HepG2 (cell line): ENCODE measurements around the gene MED12L. TPM values are rescaled to one million over a fixed set of nuclear protein-coding genes. Genes with fewer than 3 reads are reported as not detected.
A peak's percentile ranks its signal among the peaks of the same experiment; 100 is the strongest.

ENCODE experiments used
- AHR ChIP-seq: IDR thresholded peaks from 2 replicates; pipeline ENCODE4 v1.6.1; 2018; ENCODE audit warnings: missing genetic modification reagents, missing compliant biosample characterization
- AKAP8 ChIP-seq: sonication (generic); formaldehyde crosslinking; IDR thresholded peaks from 2 replicates; pipeline ENCODE4 v1.5.1; 2020; ENCODE audit warnings: mild to moderate bottlenecking, missing genetic modification reagents
- ATF6 ChIP-seq: sonication (generic); formaldehyde crosslinking; conservative IDR thresholded peaks from 2 replicates; pipeline ENCODE4 v1.4.0; 2020; ENCODE audit warnings: missing genetic modification reagents
- CSRNP1 ChIP-seq: sonication (generic); formaldehyde crosslinking; IDR thresholded peaks from 2 replicates; pipeline ENCODE4 v1.8.1; 2023; ENCODE audit warnings: mild to moderate bottlenecking, missing genetic modification reagents
- DMAP1 ChIP-seq: IDR thresholded peaks from 2 replicates; pipeline ENCODE4 v1.6.1; 2016
- FOXO4 ChIP-seq: sonication (generic); formaldehyde crosslinking; conservative IDR thresholded peaks from 2 replicates; pipeline ENCODE4 v1.8.1; 2023; ENCODE audit warnings: missing genetic modification reagents
- HOXD1 ChIP-seq: sonication (generic); formaldehyde crosslinking; IDR thresholded peaks from 2 replicates; pipeline ENCODE4 v1.5.0; 2020; ENCODE audit warnings: missing genetic modification reagents
- IRF1 ChIP-seq: sonication (generic); formaldehyde crosslinking; IDR thresholded peaks from 2 replicates; pipeline ENCODE4 v1.4.0; 2020; ENCODE audit warnings: low read depth, mild to moderate bottlenecking, missing genetic modification reagents
- JDP2 ChIP-seq: sonication (generic); formaldehyde crosslinking; IDR thresholded peaks from 2 replicates; pipeline ENCODE4 v1.8.1; 2022; ENCODE audit warnings: missing genetic modification reagents, borderline replicate concordance
- MIER2 ChIP-seq: IDR thresholded peaks from 2 replicates; pipeline ENCODE4 v1.6.1; 2016; ENCODE audit warnings: missing biosample characterization, missing genetic modification reagents
- NCOA1 ChIP-seq: sonication (generic); formaldehyde crosslinking; IDR thresholded peaks from 2 replicates; pipeline ENCODE4 v1.9.0; 2021; ENCODE audit warnings: missing genetic modification reagents
- NFYB ChIP-seq: sonication (generic); formaldehyde crosslinking; IDR thresholded peaks from 2 replicates; pipeline ENCODE4 v1.4.0; 2020; ENCODE audit warnings: missing genetic modification reagents
- RFX1 ChIP-seq: fragments of 450-650 bp; IDR thresholded peaks from 2 replicates; pipeline ENCODE4 v1.6.1; 2017
- RNF2 ChIP-seq: fragments of 450-650 bp; conservative IDR thresholded peaks from 2 replicates; pipeline ENCODE4 v1.6.1; 2016; ENCODE audit warnings: low read depth
- WIZ ChIP-seq: sonication (generic); formaldehyde crosslinking; IDR thresholded peaks from 2 replicates; pipeline ENCODE4 v1.5.1; 2020; ENCODE audit warnings: mild to moderate bottlenecking, missing genetic modification reagents
- ZMAT5 ChIP-seq: sonication (generic); formaldehyde crosslinking; IDR thresholded peaks from 2 replicates; pipeline ENCODE4 v1.5.0; 2020; ENCODE audit warnings: mild to moderate bottlenecking, low read depth, missing genetic modification reagents, borderline replicate concordance
- ZNF7 ChIP-seq: IDR thresholded peaks from 2 replicates; pipeline ENCODE4 v1.6.1; 2016; ENCODE audit warnings: missing biosample characterization, missing genetic modification reagents
- ZNF704 ChIP-seq: sonication (generic); formaldehyde crosslinking; IDR thresholded peaks from 2 replicates; pipeline ENCODE4 v1.8.1; 2023; ENCODE audit warnings: mild to moderate bottlenecking, inconsistent platforms, moderate library complexity, missing genetic modification reagents, borderline replicate concordance
- ZNF747 ChIP-seq: sonication (generic); formaldehyde crosslinking; IDR thresholded peaks from 2 replicates; pipeline ENCODE4 v1.8.1; 2023; ENCODE audit warnings: missing genetic modification reagents, mild to moderate bottlenecking, borderline replicate concordance
- ZNF816 ChIP-seq: sonication (generic); formaldehyde crosslinking; IDR thresholded peaks from 2 replicates; pipeline ENCODE4 v1.8.0; 2022; ENCODE audit warnings: missing genetic modification reagents, mild to moderate bottlenecking, borderline replicate concordance
- ZSCAN5A ChIP-seq: sonication (generic); formaldehyde crosslinking; IDR thresholded peaks from 2 replicates; pipeline ENCODE4 v1.8.0; 2022; ENCODE audit warnings: mild to moderate bottlenecking, missing genetic modification reagents, borderline replicate concordance
- polyA plus RNA-seq, 8 experiments: library from polyadenylated mRNA; depleted of rRNA in 3 of 8; stranded (reverse) in 7 of 8; unstranded in 1 of 8; fragments of >200 nt; fragmentation: Illumina TruSeq in 4 of 8; extraction: Trizol in 4 of 8; gene quantifications; 2 replicates each; pipeline versions ENCODE4 v1.2.1 to v1.2.3, GENCODE V29; 2011 to 2016; ENCODE audit warnings: low read depth in 4 of 8, missing spikeins in 1 of 8, mixed read lengths in 1 of 8; ENCODE audit not compliant: insufficient read depth in 1 of 8
- total RNA-seq, 5 experiments: library from RNA; depleted of rRNA; stranded (reverse); fragments of >200 nt; fragmentation: Illumina TruSeq; extraction: Trizol; gene quantifications; 2 replicates each; pipeline ENCODE4 v1.2.3, GENCODE V29; 2016; ENCODE audit warnings: low read depth in 1 of 5

Gene MED12L
- total and polyA plus RNA-seq, 2 of the 13 experiments (the other 11 are each of a cell fraction or from before 2014, with no cell fraction given): 0.07 to 0.64 TPM

- TF ChIP-seq CSRNP1 (CRISPR knock-in tag) (no peak), ZNF7 (no peak), NCOA1 (CRISPR knock-in tag) (no peak), WIZ (CRISPR knock-in tag) (no peak), DMAP1 (CRISPR knock-in tag) (peak; percentile 49; the same call in 1 of the 2 replicates), NFYB (CRISPR knock-in tag) (no peak), ZSCAN5A (CRISPR knock-in tag) (no peak), ZNF704 (CRISPR knock-in tag) (no peak), MIER2 (CRISPR knock-in tag) (0 out of 2 replicates have a peak, but pooled peaks have one; percentile 36), FOXO4 (CRISPR knock-in tag) (no peak), AHR (CRISPR knock-in tag) (no peak), ZMAT5 (CRISPR knock-in tag) (no peak), AKAP8 (CRISPR knock-in tag) (no peak), HOXD1 (CRISPR knock-in tag) (no peak), ZNF747 (CRISPR knock-in tag) (peak; percentile 61; the same call in 1 of the 2 replicates), RFX1 (no peak), IRF1 (CRISPR knock-in tag) (no peak), ATF6 (CRISPR knock-in tag) (no peak), ZNF816 (CRISPR knock-in tag) (0 out of 2 replicates have a peak, but pooled peaks have one; percentile 52), JDP2 (CRISPR knock-in tag) (no peak), RNF2 (no peak)
These were observed 112.7 kb downstream of the MED12L start (continued) for GRCh38 chr3:151197981-151198767.
